Stomach (tissue), 9 donors: ENCODE measurements around the gene SAMD14. TPM values are rescaled to one million over a fixed set of nuclear protein-coding genes. Genes with fewer than 3 reads are reported as not detected.
A peak's percentile ranks its signal among the peaks of the same experiment; 100 is the strongest.

Source experiments
- DNase-seq, 2 donors: peaks; one replicate each; pipeline versions ENCODE4 v3.0.0 to v3.0.0-alpha.2; 2013 to 2019
- H3K27ac ChIP-seq, 5 donors: fragments of 200-600 bp in 4 of 5; sonication (generic) in 4 of 5; one replicate each; pipeline ENCODE4 v1.5.1; 2013 to 2019; ENCODE audit warnings: mild to moderate bottlenecking in 1 of 5, moderate library complexity in 1 of 5
- H3K27me3 ChIP-seq, 3 donors: fragments of 200-600 bp; sonication (generic); one replicate each; pipeline ENCODE4 v1.5.1; 2017 to 2019; ENCODE audit warnings: mixed run types in 1 of 3
- H3K36me3 ChIP-seq, 4 donors: fragments of 200-600 bp; sonication (generic); 1 replicate in 3 of 4; 2 replicates in 1 of 4; pipeline ENCODE4 v1.5.1; 2016 to 2019
- H3K4me1 ChIP-seq, 4 donors: fragments of 200-600 bp; sonication (generic); one replicate each; pipeline ENCODE4 v1.5.1; 2016 to 2019
- H3K4me3 ChIP-seq, 4 donors: fragments of 200-600 bp; sonication (generic) in 3 of 4; one replicate each; pipeline ENCODE4 v1.5.1; 2016 to 2019; ENCODE audit warnings: mild to moderate bottlenecking in 1 of 4
- H3K9me3 ChIP-seq, 4 donors: fragments of 200-600 bp; sonication (generic); one replicate each; pipeline ENCODE4 v1.5.1; 2016 to 2019
- CTCF ChIP-seq, 7 experiments: fragments of 450-650 bp in 4 of 7; fragments of 200-600 bp in 3 of 7; sonication (generic) in 3 of 7; IDR thresholded peaks; one replicate each; pipeline ENCODE4 v1.5.1; 2016 to 2019; ENCODE audit warnings: antibody characterized with exemption in 7 of 7, control low read depth in 2 of 7, mild to moderate bottlenecking in 1 of 7
- EP300 ChIP-seq: sonication (generic); formaldehyde crosslinking; IDR thresholded peaks from one replicate; pipeline ENCODE4 v1.6.1; 2017; ENCODE audit warnings: antibody characterized with exemption
- POLR2A ChIP-seq, 4 donors: fragments of 450-650 bp; IDR thresholded peaks; one replicate each; pipeline ENCODE4 v1.6.1; 2016; ENCODE audit warnings: antibody characterized with exemption in 4 of 4, control low read depth in 2 of 4, mild to moderate bottlenecking in 1 of 4, moderate library complexity in 1 of 4
- POLR2AphosphoS5 ChIP-seq, 3 donors: sonication (generic); formaldehyde crosslinking; IDR thresholded peaks; one replicate each; pipeline ENCODE4 v1.6.1; 2016; ENCODE audit warnings: antibody characterized with exemption in 3 of 3
- WGBS, 5 donors: extraction: QIAGEN DNeasy Blood & Tissue Kit in 3 of 5; methylation state at CpG; one replicate each; pipeline versions ENCODE4 v1.1.5 to v1.1.7; 2013 to 2018; 5-methylcytosine and 5-hydroxymethylcytosine counted together
- intact Hi-C: fragments of 100-400 bp; cut with DNase I; formaldehyde crosslinking; loops from one replicate; pipeline ENCODE4 v1.15.1; 2023; ENCODE audit warnings: low total_unique reads
- polyA plus RNA-seq, 3 donors: library from polyadenylated mRNA; stranded (reverse); fragments of 200-250 nt; gene quantifications; one replicate each; pipeline ENCODE4 v1.2.3, GENCODE V29; 2013
- total RNA-seq, 5 donors: library from RNA; depleted of rRNA; stranded (reverse); fragments of >200 nt; gene quantifications; one replicate each; pipeline versions ENCODE4 v1.1.0 to v1.2.3, GENCODE V29; 2014 to 2016
- donor health status: healthy with polysubstance abuse.
- donor health status: Bipolar disorder and iron deficiency.
- donor health status: healthy.

SAMD14 gene
- total and polyA plus RNA-seq, 8 donors: 1.3 to 87.0 (median 1.8) TPM; not detected in 2

DNA sequence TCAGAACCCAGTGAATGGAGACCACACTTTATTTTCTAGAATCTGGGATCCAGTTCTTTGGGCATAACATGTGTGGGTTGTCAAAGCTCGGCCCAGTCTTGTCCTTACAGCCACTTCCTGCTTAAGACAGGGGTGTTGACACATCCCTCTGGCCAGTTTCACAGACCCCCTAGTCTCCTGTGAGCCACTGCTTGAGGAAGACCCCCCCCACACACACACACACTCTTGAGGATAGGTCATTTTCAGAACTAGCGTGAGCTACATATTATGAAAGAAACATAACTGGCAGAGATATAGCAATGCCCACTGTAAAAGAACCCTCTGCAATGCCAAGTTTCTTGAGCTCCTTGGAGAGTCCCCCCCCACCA lies 38.1 kb downstream of the SAMD14 start:
- Histone ChIP-seq H3K36me3 (peaks cover 21 to 36% (median 31%) of the 10 kb centered on the region in 4 donors), H3K27me3 (no peaks in the 10 kb centered on the region), H3K9me3 (no peaks in the 10 kb centered on the region), H3K27ac (peak overlapping the region in 1 of 5 donors; percentile 4), H3K4me1 (peaks cover 12 to 23% (median 18%) of the 10 kb centered on the region in 4 donors), H3K4me3 (no peak overlapping the region)
- 64 to 83% (median 73%) methylated on average over 2 of the region's 2 CpGs for WGBS, 5 donors
- no peak for TF ChIP-seq POLR2A (IDR thresholded peaks at IDR 0.05)
- TF ChIP-seq CTCF (IDR thresholded peaks at IDR 0.05): no peak
- TF ChIP-seq EP300: no peak
- TF ChIP-seq POLR2AphosphoS5 (IDR thresholded peaks at IDR 0.05): no peak
- intact Hi-C loops: no loop called here
- DNase-seq: no peak

DNA sequence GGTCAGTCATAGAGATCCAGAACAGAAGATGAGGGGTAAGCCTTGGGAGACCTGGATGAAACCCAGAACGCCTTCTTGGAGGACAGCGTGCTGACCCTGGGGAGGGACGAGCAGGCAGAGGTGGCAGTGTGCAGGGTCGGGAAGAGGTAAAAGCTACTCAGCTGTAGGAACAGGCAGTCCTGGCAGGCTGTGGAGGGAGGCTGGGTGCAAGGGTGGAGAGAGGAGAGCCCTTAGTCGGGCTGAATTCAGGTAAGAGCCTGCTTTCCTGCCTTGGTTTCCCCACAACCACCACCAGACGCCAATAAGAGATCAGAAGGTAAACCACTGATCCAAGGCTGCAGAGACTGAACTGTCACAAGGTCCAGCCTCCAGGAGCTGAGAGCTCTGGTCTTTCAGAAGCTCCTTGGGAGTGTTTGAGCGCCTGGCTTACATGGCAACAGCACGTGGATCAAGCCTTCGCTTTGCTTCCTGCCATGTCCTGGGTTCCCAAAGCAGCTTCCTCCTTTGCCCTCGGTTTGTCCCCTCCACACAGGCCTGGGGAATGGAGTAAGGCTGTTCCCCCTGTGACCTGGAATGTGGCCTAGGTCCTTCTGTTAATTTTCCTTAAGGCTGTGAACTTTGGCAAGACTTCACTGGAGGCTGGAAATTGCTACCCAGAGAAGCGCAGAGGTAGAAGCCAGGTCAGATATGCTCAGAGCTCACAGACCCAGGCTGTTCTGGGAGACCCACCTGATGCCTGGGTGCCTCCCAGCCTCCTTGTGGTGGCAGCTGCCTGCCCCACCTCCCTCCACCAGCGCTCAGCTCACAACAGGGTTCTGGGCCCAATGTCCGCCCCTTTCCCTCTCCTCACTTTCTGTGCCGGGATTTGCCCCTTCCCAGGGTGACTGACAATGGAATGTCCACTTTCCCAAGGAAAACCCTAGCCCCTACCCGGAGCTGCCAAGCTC lies 38.7 kb downstream of the SAMD14 start:
- Histone ChIP-seq H3K4me3 (no peak overlapping the region), H3K4me1 (peaks cover 6 to 16% (median 11%) of the 10 kb centered on the region in 4 donors), H3K27me3 (no peaks in the 10 kb centered on the region), H3K36me3 (peaks cover 21 to 39% (median 31%) of the 10 kb centered on the region in 4 donors), H3K9me3 (no peaks in the 10 kb centered on the region), H3K27ac (peak overlapping the region in 1 of 5 donors; percentile 4)
- no peak for DNase-seq
- intact Hi-C loops: no loop called here
- WGBS, 5 donors: 67 to 77% (median 74%) methylated on average over 15 of the region's 15 CpGs
- TF ChIP-seq CTCF (IDR thresholded peaks at IDR 0.05): no peak
- no peak for TF ChIP-seq POLR2AphosphoS5 (IDR thresholded peaks at IDR 0.05)
- TF ChIP-seq POLR2A (IDR thresholded peaks at IDR 0.05): no peak
- no peak for TF ChIP-seq EP300

DNA sequence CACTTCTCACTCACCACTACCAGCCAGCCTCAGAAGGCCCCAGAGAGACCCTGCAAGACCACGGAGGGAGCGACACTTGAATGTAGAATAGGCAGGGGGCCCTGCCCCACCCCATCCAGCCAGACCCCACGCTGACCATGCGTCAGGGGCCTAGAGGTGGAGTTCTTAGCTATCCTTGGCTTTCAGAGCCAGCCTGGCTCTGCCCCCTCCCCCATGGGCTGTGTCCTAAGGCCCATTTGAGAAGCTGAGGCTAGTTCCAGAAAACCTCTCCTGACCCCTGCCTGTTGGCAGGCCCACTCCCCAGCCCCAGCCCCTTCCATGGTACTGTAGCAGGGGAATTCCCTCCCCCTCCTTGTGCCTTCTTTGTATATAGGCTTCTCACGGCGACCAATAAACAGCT lies 39.9 kb downstream of the SAMD14 start:
- DNase-seq: peak in 1 of 2 donors; percentile 10
- peaks cover 0 to 11% (median 2%) of the 10 kb centered on the region in 4 donors for H3K4me1 ChIP-seq
- no peaks in the 10 kb centered on the region for H3K27me3 ChIP-seq
- H3K27ac ChIP-seq: no peak overlapping the region
- TF ChIP-seq POLR2AphosphoS5 (IDR thresholded peaks at IDR 0.05) (no peak), POLR2A (IDR thresholded peaks at IDR 0.05) (no peak), EP300 (no peak), CTCF (IDR thresholded peaks at IDR 0.05) (no peak)
- no peak overlapping the region for H3K4me3 ChIP-seq
- H3K36me3 ChIP-seq: peaks cover 21 to 39% (median 34%) of the 10 kb centered on the region in 4 donors
- intact Hi-C loops: no loop called here
- H3K9me3 ChIP-seq: no peaks in the 10 kb centered on the region
- 72 to 83% (median 80%) methylated on average over 6 of the region's 6 CpGs for WGBS, 5 donors

GRCh38 chr17:50088952-50089825 lies 40.8 kb downstream of the SAMD14 start:
- DNase-seq: peak in 1 of 2 donors; percentile 5
- Histone ChIP-seq H3K36me3 (peaks cover 21 to 47% (median 41%) of the 10 kb centered on the region in 4 donors), H3K27me3 (no peaks in the 10 kb centered on the region), H3K4me1 (peaks cover 0 to 4% (median 1%) of the 10 kb centered on the region in 4 donors), H3K27ac (no peak overlapping the region), H3K9me3 (no peaks in the 10 kb centered on the region), H3K4me3 (no peak overlapping the region)
- intact Hi-C loops: no loop called here
- 84 to 86% (median 85%) methylated on average over 23 to 25 of the region's 25 CpGs for WGBS, 5 donors
- TF ChIP-seq POLR2AphosphoS5 (IDR thresholded peaks at IDR 0.05): no peak
